ENCODE measurements around the gene ARG2.

GRCh38 chr14:67698179-67698578 is 78.5 kb downstream of the ARG2 start:
- no peak for TF ChIP-seq CTCF (IDR thresholded peaks at IDR 0.05; ENCODE audit: low read depth, low read length, poor library complexity, severe bottlenecking)
- TF ChIP-seq EZH2phosphoT487 (IDR thresholded peaks at IDR 0.05; ENCODE audit: borderline replicate concordance, low read length): no peak
